SK-N-SH (cell line): ENCODE results near the gene DFFB. TPM values are rescaled to one million over a fixed set of nuclear protein-coding genes. Genes with fewer than 3 reads are reported as not detected.

Experiments used
- CTCF ChIA-PET: fragments of 300-600, 350-600 bp; formaldehyde crosslinking; extraction: SDS; loops from one replicate; lab custom pipeline; 2021; lab: Yijun Ruan, JAX
- POLR2A ChIA-PET: fragments of 350-600 bp; sonication (Branson Sonifier 250); formaldehyde crosslinking; extraction: SDS; loops from one replicate; lab custom pipeline; 2020; ENCODE audit warnings: antibody characterized with exemption, inconsistent platforms; lab: Yijun Ruan, JAX
- DNase-seq: peaks from one replicate; pipeline ENCODE4 v3.0.0; 2012
- H2AFZ ChIP-seq: fragments of 200-600 bp; sonication (generic); 2 replicates; pipeline ENCODE4 v1.8.1; 2016; ENCODE audit warnings: antibody characterized with exemption, mild to moderate bottlenecking, low read depth
- H3F3A ChIP-seq: fragments of 200-600 bp; sonication (generic); replicated peaks from 2 replicates; pipeline ENCODE3; 2016; ENCODE audit warnings: antibody characterized with exemption, mild to moderate bottlenecking; ENCODE audit not compliant: insufficient read depth
- H3K27ac ChIP-seq, 2 experiments: fragments of 200-500 bp in 1 of 2; fragments of 200-600 bp in 1 of 2; sonication (Bioruptor generic) in 1 of 2; sonication (generic), shearing (Covaris generic) in 1 of 2; 2 replicates each; pipeline versions ENCODE4 v1.5.1 to v1.6.1; 2014 to 2016; ENCODE audit warnings: low read depth in 2 of 2, inconsistent platforms in 1 of 2, low read length in 1 of 2, mild to moderate bottlenecking in 1 of 2, mixed read lengths in 1 of 2
- H3K27me3 ChIP-seq: fragments of 200-600 bp; sonication (generic), shearing (Covaris generic); 2 replicates; pipeline ENCODE4 v1.6.1; 2016; ENCODE audit warnings: mixed run types; ENCODE audit not compliant: insufficient read depth
- H3K36me3 ChIP-seq, 2 experiments: fragments of 200-500 bp in 1 of 2; fragments of 200-600 bp in 1 of 2; sonication (Bioruptor generic) in 1 of 2; sonication (generic) in 1 of 2; replicated peaks in 1 of 2; 2 replicates each; pipeline versions ENCODE3 to v1.5.1; 2014 to 2016; ENCODE audit warnings: low read length in 1 of 2, mild to moderate bottlenecking in 1 of 2; ENCODE audit not compliant: insufficient read depth in 2 of 2, control insufficient read depth in 1 of 2
- H3K4me1 ChIP-seq, 2 experiments: fragments of 200-500 bp in 1 of 2; fragments of 200-600 bp in 1 of 2; sonication (Bioruptor generic) in 1 of 2; sonication (generic), shearing (Covaris generic) in 1 of 2; 2 replicates each; pipeline versions ENCODE4 v1.5.1 to v1.6.1; 2014 to 2016; ENCODE audit warnings: low read depth in 1 of 2, low read length in 1 of 2, mixed run types in 1 of 2; ENCODE audit not compliant: insufficient read depth in 2 of 2, control insufficient read depth in 1 of 2
- H3K4me2 ChIP-seq: fragments of 200-600 bp; sonication (generic), shearing (Covaris generic); 2 replicates; pipeline ENCODE4 v1.6.1; 2017; ENCODE audit warnings: mixed run types
- H3K4me3 ChIP-seq, 2 experiments: fragments of 200-500 bp in 1 of 2; fragments of 200-600 bp in 1 of 2; sonication (Bioruptor generic) in 1 of 2; sonication (generic), shearing (Covaris generic) in 1 of 2; 2 replicates each; pipeline versions ENCODE4 v1.5.1 to v1.8.1; 2014 to 2016; ENCODE audit warnings: low read depth in 2 of 2, inconsistent platforms in 1 of 2, low read length in 1 of 2, mild to moderate bottlenecking in 1 of 2, mixed read lengths in 1 of 2, moderate library complexity in 1 of 2
- H3K79me2 ChIP-seq: fragments of 200-600 bp; sonication (generic); 2 replicates; pipeline ENCODE4 v1.8.1; 2017; ENCODE audit warnings: mild to moderate bottlenecking; ENCODE audit not compliant: insufficient read depth
- H3K9ac ChIP-seq: fragments of 200-600 bp; sonication (generic); 2 replicates; pipeline ENCODE4 v1.6.1; 2017; ENCODE audit warnings: mixed run types
- H3K9me2 ChIP-seq: fragments of 200-600 bp; sonication (generic); 2 replicates; pipeline ENCODE4 v1.6.1; 2017; ENCODE audit warnings: mixed run types
- H3K9me3 ChIP-seq: fragments of 200-600 bp; sonication (generic); 2 replicates; pipeline ENCODE4 v1.6.1; 2017; ENCODE audit warnings: mixed run types, mild to moderate bottlenecking, moderate library complexity
- H4K20me1 ChIP-seq: fragments of 200-600 bp; sonication (generic); 2 replicates; pipeline ENCODE4 v1.6.1; 2017; ENCODE audit warnings: mild to moderate bottlenecking, mixed run types; ENCODE audit not compliant: insufficient read depth
- FOXJ3 ChIP-seq: sonication (generic); formaldehyde crosslinking; IDR thresholded peaks from 2 replicates; pipeline ENCODE4 v1.5.1; 2020; ENCODE audit warnings: mild to moderate bottlenecking, missing genetic modification reagents
- IRF3 ChIP-seq: fragments of 150-350 bp; IDR thresholded peaks from 2 replicates; pipeline ENCODE4 v1.6.1; 2016; ENCODE audit warnings: mild to moderate bottlenecking, low read depth, low read length
- MAX ChIP-seq: IDR thresholded peaks from 2 replicates; pipeline ENCODE4 v1.4.0; 2012; ENCODE audit warnings: low read depth
- MXI1 ChIP-seq: IDR thresholded peaks from 2 replicates; pipeline ENCODE4 v1.6.1; 2012; ENCODE audit warnings: mild to moderate bottlenecking, low read depth, low read length, improper control_type of control experiment
- NFIC ChIP-seq: IDR thresholded peaks from 2 replicates; pipeline ENCODE4 v1.4.0; 2012; ENCODE audit warnings: borderline replicate concordance
- RCOR1 ChIP-seq: fragments of 150-350 bp; IDR thresholded peaks from 2 replicates; pipeline ENCODE4 v1.6.1; 2017; ENCODE audit warnings: antibody characterized with exemption, low read length
- RFX5 ChIP-seq: IDR thresholded peaks from 2 replicates; pipeline ENCODE4 v1.6.1; 2012; ENCODE audit warnings: mild to moderate bottlenecking, improper control_type of control experiment, low read length
- RXRA ChIP-seq: IDR thresholded peaks from 2 replicates; pipeline ENCODE4 v1.4.0; 2012; ENCODE audit warnings: low read depth, mild to moderate bottlenecking, borderline replicate concordance
- SIN3A ChIP-seq: IDR thresholded peaks from 2 replicates; pipeline ENCODE4 v1.6.1; 2012; ENCODE audit warnings: low read depth, mild to moderate bottlenecking, low read length, moderate library complexity, borderline replicate concordance
- USF1 ChIP-seq: IDR thresholded peaks from 2 replicates; pipeline ENCODE4 v1.4.0; 2012; ENCODE audit warnings: low read depth, borderline replicate concordance
- WGBS: methylation state at CpG from one replicate; pipeline ENCODE4 v1.1.6; 2017; ENCODE audit warnings: low lambda C conversion rate; 5-methylcytosine and 5-hydroxymethylcytosine counted together
- polyA plus RNA-seq, 3 experiments: library from polyadenylated mRNA; depleted of rRNA; stranded (reverse); fragments of >200 nt; gene quantifications; 2 replicates each; pipeline ENCODE4 v1.2.3, GENCODE V29; 2012

DFFB gene
- polyA plus RNA-seq, 1 of the 3 experiments (the other 2 are of a cell fraction) = 8.2 TPM

GRCh38 chr1:3890389-3891328 is 33.4 kb downstream of the DFFB start (continued):
- no peak for TF ChIP-seq FOXJ3 (CRISPR knock-in tag)

GRCh38 chr1:3891329-3891865 is 34.1 kb downstream of the DFFB start:
- no peaks in the 10 kb centered on the region for H3K9me2 ChIP-seq
- TF ChIP-seq IRF3 (no peak), RXRA (no peak), RCOR1 (no peak), MAX (no peak), MXI1 (no peak)
- H3K4me3 ChIP-seq = no peak overlapping the region
- H3K79me2 ChIP-seq = peaks cover 37% of the 10 kb centered on the region
- peaks cover 3 to 39% of the 10 kb centered on the region in 2 experiments for H3K36me3 ChIP-seq
- no peak for DNase-seq
- no peaks in the 10 kb centered on the region for H3F3A ChIP-seq
- no peaks in the 10 kb centered on the region for H3K27me3 ChIP-seq
- 0 out of 2 replicates have a peak, but pooled peaks cover 6% of the 10 kb centered on the region for H4K20me1 ChIP-seq
- H3K4me1 ChIP-seq = no peaks in the 10 kb centered on the region; a peak in 1 of 4 replicates
- 96% methylated on average over 9 of the region's 17 CpGs for WGBS
- CTCF ChIA-PET = interaction anchor here (1.0 to 1.3 kb wide), 2 partner anchors 20 to 22 kb away, joined by 3 read pairs; no protein-coding TSS in a partner anchor
- POLR2A ChIA-PET = no interaction called here
- H3K27ac ChIP-seq = no peak overlapping the region
- no peak overlapping the region for H3K9ac ChIP-seq
- H2AFZ ChIP-seq = no peak overlapping the region
- no peak overlapping the region for H3K4me2 ChIP-seq
- no peaks in the 10 kb centered on the region for H3K9me3 ChIP-seq

- ChIA-PET CTCF (no interaction called here), POLR2A (no interaction called here)
- H2AFZ ChIP-seq = no peak overlapping the region
- no peak overlapping the region for H3K27ac ChIP-seq
- no peak overlapping the region for H3K9ac ChIP-seq
- no peaks in the 10 kb centered on the region for H3K9me3 ChIP-seq
- H3F3A ChIP-seq = no peaks in the 10 kb centered on the region
- no peak overlapping the region for H3K4me2 ChIP-seq
- H3K27me3 ChIP-seq = no peaks in the 10 kb centered on the region
- 90% methylated on average over 9 of the region's 14 CpGs for WGBS
- 0 out of 2 replicates have a peak, but pooled peaks cover 9% of the 10 kb centered on the region for H4K20me1 ChIP-seq
- peaks cover 51% of the 10 kb centered on the region for H3K79me2 ChIP-seq
- H3K36me3 ChIP-seq = peaks cover under 1 to 34% of the 10 kb centered on the region in 2 experiments
- no peaks in the 10 kb centered on the region; a peak in 1 of 4 replicates for H3K4me1 ChIP-seq
- H3K4me3 ChIP-seq = no peak overlapping the region
- DNase-seq = no peak
- H3K9me2 ChIP-seq = no peaks in the 10 kb centered on the region
- TF ChIP-seq SIN3A (no peak), NFIC (no peak), USF1 (no peak), RFX5 (no peak)
- TF ChIP-seq, all 33 proteins: peak for 0
Measured at GRCh38 chr1:3892748-3893147, 35.5 kb downstream of the DFFB start.
